Skeletal muscle tissue (tissue), 4 donors: Measurements from ENCODE around the gene POLE2. TPM values are rescaled to one million over a fixed set of nuclear protein-coding genes. Genes with fewer than 3 reads are reported as not detected.
"Not testable (repeated sequence)": the region's sequence is repeated elsewhere in the genome, so short reads cannot be mapped to it uniquely, and the experiment has no call there.

Experiments
- H3K27ac ChIP-seq: one replicate; pipeline ENCODE4 v1.7.0; 2013; ENCODE audit warnings: mild to moderate bottlenecking, low read depth, low read length, inconsistent platforms
- H3K27me3 ChIP-seq, 3 donors: one replicate each; pipeline ENCODE4 v1.7.0; 2013; ENCODE audit warnings: low read length in 3 of 3; ENCODE audit not compliant: control insufficient read depth in 3 of 3, insufficient read depth in 3 of 3
- H3K36me3 ChIP-seq, 3 donors: one replicate each; pipeline ENCODE4 v1.7.0; 2013; ENCODE audit warnings: low read length in 3 of 3; ENCODE audit not compliant: control insufficient read depth in 3 of 3, insufficient read depth in 3 of 3
- H3K4me1 ChIP-seq, 3 donors: one replicate each; pipeline ENCODE4 v1.7.0; 2013; ENCODE audit warnings: low read length in 3 of 3, mild to moderate bottlenecking in 3 of 3; ENCODE audit not compliant: control insufficient read depth in 3 of 3, insufficient read depth in 3 of 3
- H3K4me3 ChIP-seq, 3 donors: one replicate each; pipeline ENCODE4 v1.7.0; 2013; ENCODE audit warnings: low read length in 3 of 3
- H3K9ac ChIP-seq, 3 donors: one replicate each; pipeline ENCODE4 v1.7.0; 2013; ENCODE audit warnings: low read length in 3 of 3, mild to moderate bottlenecking in 3 of 3, moderate library complexity in 2 of 3, low read depth in 1 of 3
- H3K9me3 ChIP-seq, 3 donors: one replicate each; pipeline ENCODE4 v1.7.0; 2013; ENCODE audit warnings: low read length in 3 of 3; ENCODE audit not compliant: control insufficient read depth in 3 of 3
- total RNA-seq: library from RNA; depleted of rRNA; stranded (reverse); fragments of >200 nt; gene quantifications from one replicate; pipeline ENCODE4 v1.2.3, GENCODE V29; 2014
- donor health status: Osteomylitis.

POLE2 gene
- total RNA-seq, 1 donor from 2014 or later: 15.1 TPM

- H3K27ac ChIP-seq: no peak overlapping the region
- H3K9ac ChIP-seq: no peak overlapping the region
- H3K36me3 ChIP-seq: no peaks in the 10 kb centered on the region
- no peaks in the 10 kb centered on the region for H3K9me3 ChIP-seq
- H3K4me1 ChIP-seq: no peaks in the 10 kb centered on the region
- H3K4me3 ChIP-seq: no peak overlapping the region
- H3K27me3 ChIP-seq: no peaks in the 10 kb centered on the region
Observed at GRCh38 chr14:49670475-49670874, 17.5 kb downstream of the POLE2 start.

GRCh38 chr14:49659526-49660455 is 28.2 kb downstream of the POLE2 start:
- Histone ChIP-seq H3K9me3 (no peaks in the 10 kb centered on the region), H3K27ac (no peak overlapping the region), H3K4me3 (no peak overlapping the region), H3K27me3 (no peaks in the 10 kb centered on the region), H3K36me3 (no peaks in the 10 kb centered on the region), H3K4me1 (no peaks in the 10 kb centered on the region), H3K9ac (no peak overlapping the region)

DNA sequence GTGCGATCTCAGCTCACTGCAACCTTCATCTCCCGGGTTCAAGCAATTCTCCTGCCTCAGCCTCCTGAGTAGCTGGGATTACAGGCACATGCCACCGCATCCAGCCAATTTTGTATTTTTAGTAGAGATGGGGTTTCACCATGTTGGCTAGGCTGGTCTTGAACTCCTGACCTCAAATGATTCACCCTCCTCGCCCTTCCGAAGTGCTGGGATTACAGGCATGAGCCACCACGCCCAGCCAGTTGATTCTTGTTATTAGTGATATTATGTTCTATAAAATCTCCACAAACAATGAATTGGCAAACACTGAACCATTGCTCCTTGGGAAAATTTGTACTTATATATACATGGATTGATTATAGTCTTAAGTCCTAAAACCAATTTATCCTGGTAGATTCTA is 30.5 kb downstream of the POLE2 start:
- H3K9ac ChIP-seq, H3K27me3 ChIP-seq, H3K9me3 ChIP-seq, H3K36me3 ChIP-seq, H3K27ac ChIP-seq, H3K4me3 ChIP-seq, H3K4me1 ChIP-seq: not testable (repeated sequence)

DNA sequence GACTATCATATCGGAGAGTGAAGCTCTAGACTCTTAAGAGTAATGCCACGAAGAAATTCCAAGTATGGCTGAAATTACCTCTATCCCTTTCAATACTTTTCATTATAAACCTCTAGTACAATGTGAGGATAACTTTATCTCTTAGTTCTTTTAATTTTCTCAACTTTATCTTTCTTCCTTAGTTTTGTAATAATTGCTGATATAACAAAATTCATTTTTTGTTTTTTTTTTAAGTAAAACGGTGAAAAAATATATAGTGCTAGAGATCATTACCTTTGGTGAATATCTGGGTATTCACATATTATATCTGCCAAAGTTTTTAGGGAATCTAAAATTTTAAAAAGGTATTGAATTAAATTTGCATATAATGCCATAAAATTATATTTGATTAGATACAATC is 33.5 kb downstream of the POLE2 start:
- Histone ChIP-seq H3K9ac (no peak overlapping the region), H3K27ac (no peak overlapping the region), H3K36me3 (no peaks in the 10 kb centered on the region), H3K9me3 (no peaks in the 10 kb centered on the region), H3K4me1 (no peaks in the 10 kb centered on the region), H3K4me3 (no peak overlapping the region), H3K27me3 (no peaks in the 10 kb centered on the region)

DNA sequence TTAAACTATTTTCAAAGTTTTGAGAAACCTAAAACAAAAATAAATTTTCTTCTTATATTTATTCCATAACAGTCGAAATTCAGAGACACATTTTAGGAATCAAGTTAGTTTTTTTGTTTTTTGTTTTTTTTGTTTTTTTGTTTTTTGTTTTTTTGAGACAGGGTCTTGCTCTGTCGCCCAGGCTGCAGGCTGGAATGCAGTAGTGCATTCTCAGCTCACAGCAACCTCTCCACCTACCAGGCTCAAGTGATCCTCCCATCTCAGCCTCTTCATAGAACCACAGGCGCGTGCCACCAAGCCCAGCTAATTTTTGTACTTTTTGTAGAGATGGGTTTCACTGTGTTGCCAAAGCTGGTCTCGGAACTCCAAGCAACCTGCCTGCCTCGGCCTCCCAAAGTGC is 34.5 kb downstream of the POLE2 start:
- no peaks in the 10 kb centered on the region for H3K9me3 ChIP-seq
- H3K27ac ChIP-seq: no peak overlapping the region
- no peak overlapping the region for H3K4me3 ChIP-seq
- no peak overlapping the region for H3K9ac ChIP-seq
- no peaks in the 10 kb centered on the region for H3K27me3 ChIP-seq
- no peaks in the 10 kb centered on the region for H3K36me3 ChIP-seq
- H3K4me1 ChIP-seq: no peaks in the 10 kb centered on the region

DNA sequence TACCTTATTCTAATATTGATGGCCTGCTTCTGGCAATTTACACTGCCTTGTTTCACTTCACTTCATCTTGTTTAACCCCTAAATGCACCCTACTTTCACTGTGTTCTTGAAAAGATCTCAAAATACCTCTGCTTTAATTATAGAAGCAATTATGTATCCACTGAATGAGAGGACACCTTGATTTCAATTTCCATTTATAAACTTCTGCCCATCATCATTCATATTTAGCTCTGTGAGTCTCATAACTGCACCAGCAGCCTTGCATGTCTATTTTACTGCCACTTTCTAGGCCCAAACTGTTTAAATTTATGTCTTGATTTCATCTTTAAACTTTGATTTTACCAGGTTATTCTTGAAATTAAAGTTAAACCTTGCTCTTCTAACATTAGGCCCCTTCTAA is 45.9 kb downstream of the POLE2 start:
- Histone ChIP-seq H3K9me3 (no peaks in the 10 kb centered on the region), H3K36me3 (peaks cover 0 to 5% (median 0%) of the 10 kb centered on the region in 3 donors), H3K4me3 (no peak overlapping the region), H3K4me1 (peaks cover 0 to 5% (median 4%) of the 10 kb centered on the region in 3 donors), H3K9ac (no peak overlapping the region), H3K27ac (no peak overlapping the region), H3K27me3 (no peaks in the 10 kb centered on the region)

DNA sequence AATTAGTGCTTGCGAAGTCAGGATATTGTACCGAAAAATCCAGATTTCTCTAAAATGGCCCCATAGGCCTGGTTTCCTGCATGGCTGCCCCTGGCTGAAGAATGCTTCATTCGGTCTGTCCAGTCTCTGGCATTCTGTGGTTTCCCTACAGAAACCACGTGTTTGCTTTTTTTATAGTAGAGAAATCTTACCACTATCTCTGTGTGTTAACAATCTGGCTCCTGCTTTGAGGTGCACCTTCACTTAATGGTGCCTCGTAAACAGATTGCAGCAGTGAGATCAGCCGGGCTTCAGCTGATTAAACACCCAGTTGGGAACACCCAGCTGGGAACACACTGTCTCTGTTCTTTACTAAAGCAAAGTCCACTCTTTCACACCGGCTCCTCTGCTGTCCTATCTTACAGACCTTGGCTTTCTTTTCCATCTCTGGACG is 46.3 kb downstream of the POLE2 start:
- H3K9ac ChIP-seq: no peak overlapping the region
- H3K27ac ChIP-seq: no peak overlapping the region
- no peak overlapping the region for H3K4me3 ChIP-seq
- no peaks in the 10 kb centered on the region for H3K27me3 ChIP-seq
- peaks cover 0 to 5% (median 4%) of the 10 kb centered on the region in 3 donors for H3K4me1 ChIP-seq
- no peaks in the 10 kb centered on the region for H3K9me3 ChIP-seq
- peaks cover 0 to 7% (median 2%) of the 10 kb centered on the region in 3 donors for H3K36me3 ChIP-seq

DNA sequence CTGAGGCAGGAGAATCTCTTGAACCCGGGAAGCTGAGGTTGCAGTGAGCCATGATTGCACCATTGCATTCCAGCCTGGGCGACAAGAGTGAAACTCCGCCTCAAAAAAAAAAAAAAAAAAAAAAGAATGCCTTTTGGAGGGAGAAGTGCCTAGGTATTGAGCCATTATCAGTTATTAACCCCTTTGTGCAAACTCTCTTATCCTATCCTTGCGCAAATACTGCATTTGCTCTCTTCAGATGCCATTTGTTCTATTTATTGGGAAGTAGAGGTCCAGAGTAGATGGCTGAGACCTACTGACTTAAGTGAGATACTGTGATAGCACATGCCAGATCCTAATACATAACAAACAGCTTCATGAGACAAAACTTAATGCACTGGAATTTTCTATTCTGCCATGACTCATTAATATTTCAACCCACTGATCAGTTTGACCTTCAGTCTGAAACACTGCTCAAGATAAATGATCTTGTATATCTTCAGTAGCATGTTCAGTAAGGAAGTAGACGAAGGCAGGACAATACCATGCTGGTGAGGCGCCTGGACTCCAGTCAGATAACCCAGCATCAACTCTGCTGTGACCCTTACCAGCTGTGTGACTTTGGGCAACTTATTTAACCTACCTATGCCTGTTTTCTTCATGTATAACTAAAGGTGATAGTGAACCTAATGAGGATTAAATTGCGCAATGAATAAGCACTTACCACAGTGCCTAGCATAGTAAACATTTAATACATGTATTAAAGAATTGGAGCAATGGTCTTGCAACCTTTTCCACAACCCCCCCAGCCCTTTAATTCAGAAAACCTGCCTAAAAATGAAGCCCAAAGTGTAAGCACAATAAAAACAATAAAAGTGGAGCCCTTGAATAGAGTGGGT is 47.2 kb downstream of the POLE2 start:
- peaks cover 6 to 13% (median 6%) of the 10 kb centered on the region in 3 donors for H3K4me1 ChIP-seq
- H3K36me3 ChIP-seq: peaks cover 0 to 9% (median 2%) of the 10 kb centered on the region in 3 donors
- H3K27ac ChIP-seq: no peak overlapping the region
- no peak overlapping the region for H3K4me3 ChIP-seq
- no peaks in the 10 kb centered on the region for H3K27me3 ChIP-seq
- no peaks in the 10 kb centered on the region for H3K9me3 ChIP-seq
- no peak overlapping the region for H3K9ac ChIP-seq

DNA sequence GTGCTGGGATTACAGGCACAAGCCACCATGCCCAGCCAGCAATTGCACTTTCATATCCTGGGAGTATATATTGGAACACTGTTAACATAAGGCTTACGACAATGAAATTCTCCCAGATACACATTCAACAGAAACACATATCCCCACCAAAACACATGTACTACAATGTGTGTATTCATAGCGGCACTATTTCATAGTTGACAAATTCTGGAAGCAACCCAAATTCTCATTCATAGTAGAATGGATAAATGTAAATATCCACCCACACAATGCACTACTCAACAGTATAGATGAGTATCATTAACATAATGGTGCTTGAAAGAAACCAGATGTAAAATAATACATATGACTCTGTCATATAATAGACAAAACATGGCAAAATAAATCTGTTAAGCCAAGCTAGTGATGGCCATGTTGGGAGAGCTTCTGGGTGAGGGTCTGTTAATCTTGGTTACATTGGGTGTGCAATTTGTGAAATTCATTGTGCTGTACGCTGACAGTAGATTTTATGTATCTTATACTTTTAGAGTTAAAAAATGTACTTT is 50.4 kb downstream of the POLE2 start:
- Histone ChIP-seq H3K9ac (no peak overlapping the region), H3K9me3 (no peaks in the 10 kb centered on the region), H3K27ac (no peak overlapping the region), H3K4me3 (no peak overlapping the region), H3K4me1 (peaks cover 10 to 20% (median 17%) of the 10 kb centered on the region in 3 donors), H3K27me3 (no peaks in the 10 kb centered on the region), H3K36me3 (peaks cover 0 to 9% (median 2%) of the 10 kb centered on the region in 3 donors)
